ENCODE measurements around the gene C6orf15. TPM values are rescaled to one million over a fixed set of nuclear protein-coding genes. Genes with fewer than 3 reads are reported as not detected.

C6orf15 gene
- total and polyA plus RNA-seq, 7 donors = not detected

DNA sequence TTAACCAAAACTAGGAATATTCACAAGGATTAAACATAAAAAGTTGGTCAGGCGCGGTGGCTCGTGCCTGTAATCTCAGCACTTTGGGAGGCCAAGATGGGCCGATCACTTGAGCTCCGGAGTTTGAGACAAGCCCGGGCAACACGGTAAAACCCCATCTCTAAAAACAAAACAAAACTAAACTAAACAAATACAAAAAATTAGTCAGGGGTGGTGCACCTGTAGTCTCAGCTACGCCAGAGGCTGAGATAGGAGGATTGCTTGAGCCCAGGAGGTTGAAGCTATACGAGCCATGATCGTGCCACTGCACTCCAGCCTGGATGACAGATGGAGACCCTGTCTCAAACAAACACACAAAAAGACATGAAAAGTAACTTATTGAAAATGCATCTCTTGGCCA is 23.3 kb upstream of the C6orf15 start:
- Histone ChIP-seq H3K4me3 (no peak overlapping the region), H3K9me3 (no peaks in the 10 kb centered on the region), H3K27me3 (ENCODE audit: insufficient read depth in 3 of 3, low read length in 2 of 3) (no peaks in the 10 kb centered on the region), H3K36me3 (ENCODE audit: insufficient read depth in 1 of 2, low read depth in 1 of 2) (no peaks in the 10 kb centered on the region), H3K27ac (no peak overlapping the region), H3K4me1 (no peaks in the 10 kb centered on the region)
- no peak for DNase-seq
- TF ChIP-seq, protein P1, sequence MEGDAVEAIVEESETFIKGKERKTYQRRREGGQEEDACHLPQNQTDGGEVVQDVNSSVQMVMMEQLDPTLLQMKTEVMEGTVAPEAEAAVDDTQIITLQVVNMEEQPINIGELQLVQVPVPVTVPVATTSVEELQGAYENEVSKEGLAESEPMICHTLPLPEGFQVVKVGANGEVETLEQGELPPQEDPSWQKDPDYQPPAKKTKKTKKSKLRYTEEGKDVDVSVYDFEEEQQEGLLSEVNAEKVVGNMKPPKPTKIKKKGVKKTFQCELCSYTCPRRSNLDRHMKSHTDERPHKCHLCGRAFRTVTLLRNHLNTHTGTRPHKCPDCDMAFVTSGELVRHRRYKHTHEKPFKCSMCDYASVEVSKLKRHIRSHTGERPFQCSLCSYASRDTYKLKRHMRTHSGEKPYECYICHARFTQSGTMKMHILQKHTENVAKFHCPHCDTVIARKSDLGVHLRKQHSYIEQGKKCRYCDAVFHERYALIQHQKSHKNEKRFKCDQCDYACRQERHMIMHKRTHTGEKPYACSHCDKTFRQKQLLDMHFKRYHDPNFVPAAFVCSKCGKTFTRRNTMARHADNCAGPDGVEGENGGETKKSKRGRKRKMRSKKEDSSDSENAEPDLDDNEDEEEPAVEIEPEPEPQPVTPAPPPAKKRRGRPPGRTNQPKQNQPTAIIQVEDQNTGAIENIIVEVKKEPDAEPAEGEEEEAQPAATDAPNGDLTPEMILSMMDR (IDR thresholded peaks at IDR 0.05) = no peak
- WGBS, 3 donors = 82 to 94% (median 90%) methylated on average over 10 of the region's 10 CpGs
- no peak for ATAC-seq
- intact Hi-C loops (cut with DNase I) = loop anchor here in 1 of 2 donors (2.0 kb wide), 1 partner anchor 231 kb away; no protein-coding TSS in a partner anchor

DNA sequence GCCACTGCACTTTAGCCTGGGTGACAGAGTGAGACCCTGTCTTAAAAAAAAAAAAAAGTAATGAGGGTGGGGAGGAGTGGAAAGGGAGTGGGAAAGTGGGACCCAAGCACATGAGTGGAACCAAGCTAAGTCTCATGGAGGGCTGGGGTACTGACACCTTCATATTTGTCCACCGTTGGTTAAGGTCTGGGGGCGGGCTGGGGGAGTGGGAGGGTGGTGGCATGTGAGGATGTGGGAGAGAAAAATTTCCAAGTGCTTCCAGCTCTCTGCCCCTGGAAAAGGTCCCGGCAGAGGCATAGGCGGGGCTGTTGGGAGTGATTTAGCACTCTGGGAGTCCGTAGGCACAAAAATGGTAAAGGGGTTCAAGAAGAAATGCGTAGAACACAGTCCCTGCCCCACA is 20.4 kb upstream of the C6orf15 start:
- no peaks in the 10 kb centered on the region for H3K36me3 ChIP-seq (ENCODE audit: insufficient read depth in 1 of 2, low read depth in 1 of 2)
- 58 to 78% (median 74%) methylated on average over 6 of the region's 6 CpGs for WGBS, 3 donors
- DNase-seq (no peak), ATAC-seq (no peak)
- no peak overlapping the region for H3K4me3 ChIP-seq
- no peaks in the 10 kb centered on the region for H3K4me1 ChIP-seq
- intact Hi-C loops (cut with DNase I) = no loop called here
- no peaks in the 10 kb centered on the region for H3K27me3 ChIP-seq (ENCODE audit: insufficient read depth in 3 of 3, low read length in 2 of 3)
- TF ChIP-seq, protein P1 (IDR thresholded peaks at IDR 0.05) = no peak
- no peaks in the 10 kb centered on the region for H3K9me3 ChIP-seq
- H3K27ac ChIP-seq = no peak overlapping the region

DNA sequence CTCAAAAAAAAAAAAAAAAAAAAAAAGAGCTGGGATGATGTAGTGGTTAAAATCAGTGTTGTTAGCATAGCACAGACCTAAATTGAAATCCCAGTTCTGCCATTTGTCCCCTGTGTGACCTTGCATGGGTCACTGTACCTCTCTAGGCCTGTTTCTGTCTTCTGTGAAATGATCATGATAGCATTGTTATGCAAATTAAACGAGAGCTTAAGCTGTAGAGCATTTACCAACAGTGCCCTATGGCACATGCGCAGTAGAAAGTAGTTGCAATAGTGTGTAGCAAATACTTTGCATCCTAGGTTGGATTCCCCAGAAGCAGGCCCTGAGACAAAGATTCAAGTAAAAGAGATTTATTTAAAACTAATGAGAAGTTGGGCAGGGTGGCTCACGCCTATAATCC is 19.2 kb upstream of the C6orf15 start:
- no peak for ATAC-seq
- WGBS, 3 donors = 69 to 92% (median 72%) methylated on average over 3 of the region's 3 CpGs
- DNase-seq = no peak
- intact Hi-C loops (cut with DNase I) = no loop called here
- Histone ChIP-seq H3K27me3 (ENCODE audit: insufficient read depth in 3 of 3, low read length in 2 of 3) (no peaks in the 10 kb centered on the region), H3K4me1 (no peaks in the 10 kb centered on the region), H3K4me3 (no peak overlapping the region), H3K27ac (no peak overlapping the region), H3K9me3 (no peaks in the 10 kb centered on the region), H3K36me3 (ENCODE audit: insufficient read depth in 1 of 2, low read depth in 1 of 2) (no peaks in the 10 kb centered on the region)
- TF ChIP-seq, protein P1 (IDR thresholded peaks at IDR 0.05) = no peak

DNA sequence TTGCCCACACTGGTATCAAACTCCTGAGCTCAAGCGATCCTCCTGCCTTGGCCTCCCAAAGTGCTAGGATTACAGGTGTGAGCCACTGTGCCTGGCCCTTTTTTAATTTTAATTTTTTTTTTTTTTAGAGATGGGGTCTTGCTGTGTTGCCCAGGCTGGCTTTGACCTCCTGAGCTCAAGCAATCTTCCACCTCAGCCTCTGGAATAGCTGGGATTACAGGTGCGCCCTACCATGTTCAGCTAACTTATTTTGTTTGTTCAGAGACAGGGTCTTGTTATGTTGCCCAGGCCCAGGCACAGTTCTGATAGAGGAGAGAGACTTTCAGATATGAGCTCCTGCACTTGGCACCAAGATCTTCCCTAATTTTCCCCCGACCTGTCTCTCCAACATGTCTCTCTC is 18.4 kb upstream of the C6orf15 start:
- H3K36me3 ChIP-seq (ENCODE audit: insufficient read depth in 1 of 2, low read depth in 1 of 2) = no peaks in the 10 kb centered on the region
- H3K4me1 ChIP-seq = no peaks in the 10 kb centered on the region
- WGBS, 3 donors = 93 to 97% (median 93%) methylated on average over 3 of the region's 3 CpGs
- DNase-seq = no peak
- no peak overlapping the region for H3K27ac ChIP-seq
- no peak for ATAC-seq
- no peaks in the 10 kb centered on the region for H3K9me3 ChIP-seq
- intact Hi-C loops (cut with DNase I) = no loop called here
- TF ChIP-seq, protein P1 (IDR thresholded peaks at IDR 0.05) = no peak
- no peaks in the 10 kb centered on the region for H3K27me3 ChIP-seq (ENCODE audit: insufficient read depth in 3 of 3, low read length in 2 of 3)
- H3K4me3 ChIP-seq = no peak overlapping the region

DNA sequence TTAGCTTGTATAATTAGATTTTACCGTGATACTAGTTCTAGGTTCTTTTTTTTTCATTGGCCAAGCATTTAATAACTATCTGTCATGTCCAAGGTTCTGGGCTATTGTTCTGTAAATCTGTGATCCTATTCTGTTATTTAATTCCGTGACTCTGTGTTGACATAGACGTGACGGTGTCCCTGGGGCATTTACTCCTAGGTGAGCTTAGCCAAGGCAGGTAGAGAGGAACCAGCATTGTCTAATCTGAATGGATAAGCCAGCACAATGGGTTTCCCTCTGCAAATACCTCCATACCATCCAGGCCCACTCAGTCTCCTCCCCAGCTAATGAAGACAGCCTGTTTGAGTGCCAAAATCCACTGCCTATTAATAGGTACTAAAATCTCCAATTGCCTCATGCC is 16.8 kb upstream of the C6orf15 start:
- TF ChIP-seq, protein P1 (IDR thresholded peaks at IDR 0.05) = no peak
- Histone ChIP-seq H3K9me3 (no peaks in the 10 kb centered on the region), H3K36me3 (ENCODE audit: insufficient read depth in 1 of 2, low read depth in 1 of 2) (no peaks in the 10 kb centered on the region), H3K27ac (no peak overlapping the region), H3K27me3 (ENCODE audit: insufficient read depth in 3 of 3, low read length in 2 of 3) (no peaks in the 10 kb centered on the region), H3K4me1 (peaks cover 7% of the 10 kb centered on the region), H3K4me3 (no peak overlapping the region)
- WGBS, 3 donors = 56 to 73% (median 70%) methylated on average over 4 of the region's 4 CpGs
- intact Hi-C loops (cut with DNase I) = no loop called here
- ATAC-seq (no peak), DNase-seq (no peak)

Measured in psoas muscle (tissue), 8 donors.